ENCODE results near the gene TNNT3.

DNA sequence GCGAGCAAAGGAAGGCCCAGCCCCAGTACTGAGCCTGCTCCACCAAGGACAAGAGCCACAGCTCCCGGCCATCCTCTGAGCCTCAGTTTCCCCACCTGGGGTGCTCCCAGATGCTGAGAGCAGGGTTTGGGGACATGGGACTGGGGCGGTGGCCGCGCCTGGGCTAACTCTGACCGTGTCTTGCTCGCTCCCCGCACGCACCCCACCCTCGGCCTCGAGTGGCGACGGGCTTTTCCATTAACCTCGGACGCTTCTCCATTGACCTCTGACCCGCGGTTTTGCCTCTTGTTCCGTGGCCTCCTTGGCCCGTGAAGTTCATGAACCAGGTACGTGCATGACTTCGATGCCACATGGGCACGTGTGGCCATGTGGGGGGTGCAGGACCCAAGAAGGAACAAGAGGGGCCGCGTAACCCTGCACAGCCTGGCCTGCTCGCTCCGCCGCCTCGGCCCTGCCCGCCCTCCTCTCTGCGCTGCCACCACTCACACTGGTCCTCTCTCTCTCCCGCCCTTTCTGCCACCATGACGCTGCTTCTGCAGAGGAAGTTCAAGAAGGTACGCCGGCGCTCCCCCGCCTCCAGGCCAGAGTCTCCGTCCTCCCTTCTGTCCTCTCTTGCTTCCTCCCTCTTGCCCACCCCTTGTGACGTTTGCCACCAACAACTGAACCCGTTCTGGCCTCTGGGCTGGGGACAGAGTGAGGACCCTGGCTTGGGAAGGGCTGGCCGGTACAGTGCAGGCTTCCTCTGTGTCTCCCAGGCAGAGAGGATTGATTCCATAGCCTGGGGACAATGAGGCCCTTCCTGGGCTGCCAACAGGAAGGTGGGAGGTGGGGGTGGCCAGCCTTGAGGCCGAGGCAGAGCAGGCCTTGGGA, 6.9 kb downstream of the TNNT3 start:
- no peak for TF ChIP-seq POLR2A (IDR thresholded peaks at IDR 0.05; ENCODE audit: borderline replicate concordance, extremely low read depth, insufficient read depth, insufficient read length)
- no peak for TF ChIP-seq SIN3A (IDR thresholded peaks at IDR 0.05; ENCODE audit: low read depth)
- no peak for TF ChIP-seq JUND (IDR thresholded peaks at IDR 0.05)
- TF ChIP-seq, protein P1, sequence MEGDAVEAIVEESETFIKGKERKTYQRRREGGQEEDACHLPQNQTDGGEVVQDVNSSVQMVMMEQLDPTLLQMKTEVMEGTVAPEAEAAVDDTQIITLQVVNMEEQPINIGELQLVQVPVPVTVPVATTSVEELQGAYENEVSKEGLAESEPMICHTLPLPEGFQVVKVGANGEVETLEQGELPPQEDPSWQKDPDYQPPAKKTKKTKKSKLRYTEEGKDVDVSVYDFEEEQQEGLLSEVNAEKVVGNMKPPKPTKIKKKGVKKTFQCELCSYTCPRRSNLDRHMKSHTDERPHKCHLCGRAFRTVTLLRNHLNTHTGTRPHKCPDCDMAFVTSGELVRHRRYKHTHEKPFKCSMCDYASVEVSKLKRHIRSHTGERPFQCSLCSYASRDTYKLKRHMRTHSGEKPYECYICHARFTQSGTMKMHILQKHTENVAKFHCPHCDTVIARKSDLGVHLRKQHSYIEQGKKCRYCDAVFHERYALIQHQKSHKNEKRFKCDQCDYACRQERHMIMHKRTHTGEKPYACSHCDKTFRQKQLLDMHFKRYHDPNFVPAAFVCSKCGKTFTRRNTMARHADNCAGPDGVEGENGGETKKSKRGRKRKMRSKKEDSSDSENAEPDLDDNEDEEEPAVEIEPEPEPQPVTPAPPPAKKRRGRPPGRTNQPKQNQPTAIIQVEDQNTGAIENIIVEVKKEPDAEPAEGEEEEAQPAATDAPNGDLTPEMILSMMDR (IDR thresholded peaks at IDR 0.05 in 2 of 3, conservative IDR thresholded peaks at IDR 0.05 in 1 of 3; ENCODE audit: borderline replicate concordance in 1 of 3, insufficient read depth in 1 of 3, low read depth in 2 of 3, low read length in 2 of 3): no peak
- no peak for TF ChIP-seq CEBPB (IDR thresholded peaks at IDR 0.05; ENCODE audit: low read depth)
- TF ChIP-seq YY1 (IDR thresholded peaks at IDR 0.05; ENCODE audit: extremely low read depth, insufficient replicate concordance, low read depth, low read length): no peak
- no peak for TF ChIP-seq SP1 (IDR thresholded peaks at IDR 0.05; ENCODE audit: low read depth)
- TF ChIP-seq EZH2 (IDR thresholded peaks at IDR 0.05): no peak
- TF ChIP-seq POLR2AphosphoS5 (IDR thresholded peaks at IDR 0.05; ENCODE audit: low read depth, low read length): no peak
